Measurements from ENCODE around the gene ZNF556. TPM values are rescaled to one million over a fixed set of nuclear protein-coding genes. Genes with fewer than 3 reads are reported as not detected.
A peak's percentile ranks its signal among the peaks of the same experiment; 100 is the strongest.

The ZNF556 gene
- total RNA-seq, 1 experiment from 2014 or later, result not detected

- intact Hi-C loops (cut with micrococcal nuclease; ENCODE audit: unreplicated experiment), result no loop called here
- Histone ChIP-seq H3K9me3 (ENCODE audit: low read depth, low read length, poor library complexity, severe bottlenecking) (peaks cover 4% of the 10 kb centered on the region), H3K27me3 (replicated peaks; ENCODE audit: insufficient read depth, low read depth, low read length, poor library complexity) (no peaks in the 10 kb centered on the region), H3K27ac (ENCODE audit: low read depth, low read length, poor library complexity, severe bottlenecking) (no peak overlapping the region), H3K4me3 (ENCODE audit: low read depth, low read length, poor library complexity, severe bottlenecking) (no peak overlapping the region), H3K4me1 (ENCODE audit: insufficient read depth, low read length, poor library complexity, severe bottlenecking) (no peaks in the 10 kb centered on the region), H3K36me3 (ENCODE audit: insufficient read depth, low read length, poor library complexity, severe bottlenecking) (no peaks in the 10 kb centered on the region)
- DNase-seq (ENCODE audit: low spot score), result no peak
- no TSS peak for BruUV-seq (replicated peaks)
- no peak for TF ChIP-seq EZH2 (IDR thresholded peaks at IDR 0.05; ENCODE audit: borderline replicate concordance, low read depth, low read length, poor library complexity, severe bottlenecking)
- TF ChIP-seq, protein P1, sequence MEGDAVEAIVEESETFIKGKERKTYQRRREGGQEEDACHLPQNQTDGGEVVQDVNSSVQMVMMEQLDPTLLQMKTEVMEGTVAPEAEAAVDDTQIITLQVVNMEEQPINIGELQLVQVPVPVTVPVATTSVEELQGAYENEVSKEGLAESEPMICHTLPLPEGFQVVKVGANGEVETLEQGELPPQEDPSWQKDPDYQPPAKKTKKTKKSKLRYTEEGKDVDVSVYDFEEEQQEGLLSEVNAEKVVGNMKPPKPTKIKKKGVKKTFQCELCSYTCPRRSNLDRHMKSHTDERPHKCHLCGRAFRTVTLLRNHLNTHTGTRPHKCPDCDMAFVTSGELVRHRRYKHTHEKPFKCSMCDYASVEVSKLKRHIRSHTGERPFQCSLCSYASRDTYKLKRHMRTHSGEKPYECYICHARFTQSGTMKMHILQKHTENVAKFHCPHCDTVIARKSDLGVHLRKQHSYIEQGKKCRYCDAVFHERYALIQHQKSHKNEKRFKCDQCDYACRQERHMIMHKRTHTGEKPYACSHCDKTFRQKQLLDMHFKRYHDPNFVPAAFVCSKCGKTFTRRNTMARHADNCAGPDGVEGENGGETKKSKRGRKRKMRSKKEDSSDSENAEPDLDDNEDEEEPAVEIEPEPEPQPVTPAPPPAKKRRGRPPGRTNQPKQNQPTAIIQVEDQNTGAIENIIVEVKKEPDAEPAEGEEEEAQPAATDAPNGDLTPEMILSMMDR (conservative IDR thresholded peaks at IDR 0.05; ENCODE audit: low read depth, low read length), result no peak
- POLR2A ChIA-PET (ENCODE audit: low non-redundant PET), result no interaction called here
- CTCF ChIA-PET, result no interaction called here
Measured at GRCh38 chr19:2827022-2827421, 40.1 kb upstream of the ZNF556 start.

- intact Hi-C loops (cut with micrococcal nuclease; ENCODE audit: unreplicated experiment), result no loop called here
- no TSS peak for BruUV-seq (replicated peaks)
- no peak for TF ChIP-seq EZH2 (IDR thresholded peaks at IDR 0.05; ENCODE audit: borderline replicate concordance, low read depth, low read length, poor library complexity, severe bottlenecking)
- POLR2A ChIA-PET (ENCODE audit: low non-redundant PET), result no interaction called here
- Histone ChIP-seq H3K4me1 (ENCODE audit: insufficient read depth, low read length, poor library complexity, severe bottlenecking) (no peaks in the 10 kb centered on the region), H3K27me3 (replicated peaks; ENCODE audit: insufficient read depth, low read depth, low read length, poor library complexity) (no peaks in the 10 kb centered on the region), H3K36me3 (ENCODE audit: insufficient read depth, low read length, poor library complexity, severe bottlenecking) (no peaks in the 10 kb centered on the region), H3K9me3 (ENCODE audit: low read depth, low read length, poor library complexity, severe bottlenecking) (peaks cover 14% of the 10 kb centered on the region), H3K27ac (ENCODE audit: low read depth, low read length, poor library complexity, severe bottlenecking) (no peak overlapping the region), H3K4me3 (ENCODE audit: low read depth, low read length, poor library complexity, severe bottlenecking) (no peak overlapping the region)
- DNase-seq (ENCODE audit: low spot score), result no peak
- CTCF ChIA-PET, result interaction anchor here (0.6 kb wide), 1 partner anchor 810 kb away, joined by 3 read pairs; no protein-coding TSS in a partner anchor
Measured at GRCh38 chr19:2827840-2828489, 39.2 kb upstream of the ZNF556 start.

DNA sequence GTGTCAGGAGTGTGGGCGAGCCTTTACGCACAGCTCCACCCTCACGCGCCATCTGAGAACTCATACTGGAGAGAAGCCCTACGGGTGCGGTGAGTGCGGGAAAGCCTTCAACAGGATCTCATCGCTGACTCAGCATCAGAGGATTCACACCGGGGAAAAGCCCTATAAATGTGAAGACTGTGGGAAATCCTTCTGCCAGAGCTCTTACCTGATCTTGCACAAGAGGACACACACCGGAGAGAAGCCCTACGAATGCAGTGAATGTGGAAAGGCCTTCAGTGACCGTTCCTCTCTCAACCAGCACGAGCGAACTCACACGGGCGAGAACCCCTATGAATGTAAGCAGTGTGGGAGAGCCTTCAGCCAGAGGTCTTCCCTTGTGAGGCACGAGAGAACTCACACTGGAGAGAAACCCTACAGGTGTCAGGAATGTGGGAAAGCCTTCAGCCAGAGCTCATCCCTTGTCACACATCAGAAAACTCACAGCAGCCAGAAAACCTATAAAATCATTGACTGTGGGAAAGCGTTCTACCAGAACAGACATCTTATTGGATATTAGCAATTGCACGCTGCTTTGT lies 32.8 kb upstream of the ZNF556 start:
- no peak overlapping the region for H3K4me3 ChIP-seq (ENCODE audit: low read depth, low read length, poor library complexity, severe bottlenecking)
- H3K27ac ChIP-seq (ENCODE audit: low read depth, low read length, poor library complexity, severe bottlenecking), result no peak overlapping the region
- DNase-seq (ENCODE audit: low spot score), result no peak
- H3K9me3 ChIP-seq (ENCODE audit: low read depth, low read length, poor library complexity, severe bottlenecking), result peaks cover 51% of the 10 kb centered on the region
- TSS peak; percentile 25 for BruUV-seq (replicated peaks)
- H3K4me1 ChIP-seq (ENCODE audit: insufficient read depth, low read length, poor library complexity, severe bottlenecking), result no peaks in the 10 kb centered on the region
- ChIA-PET POLR2A (ENCODE audit: low non-redundant PET) (interaction anchor here (0.6 kb wide), 1 partner anchor 913 kb away, joined by 4 read pairs; no protein-coding TSS in a partner anchor), CTCF (no interaction called here)
- TF ChIP-seq, protein P1 (conservative IDR thresholded peaks at IDR 0.05; ENCODE audit: low read depth, low read length), result no peak
- TF ChIP-seq EZH2 (IDR thresholded peaks at IDR 0.05; ENCODE audit: borderline replicate concordance, low read depth, low read length, poor library complexity, severe bottlenecking), result no peak
- no peaks in the 10 kb centered on the region for H3K27me3 ChIP-seq (replicated peaks; ENCODE audit: insufficient read depth, low read depth, low read length, poor library complexity)
- H3K36me3 ChIP-seq (ENCODE audit: insufficient read depth, low read length, poor library complexity, severe bottlenecking), result no peaks in the 10 kb centered on the region
- intact Hi-C loops (cut with micrococcal nuclease; ENCODE audit: unreplicated experiment), result no loop called here

All from A673 (cell line).